ENCODE data around the gene SZT2.
"Not testable (repeated sequence)": the region's sequence is repeated elsewhere in the genome, so short reads cannot be mapped to it uniquely, and the experiment has no call there.

SZT2 gene

DNA sequence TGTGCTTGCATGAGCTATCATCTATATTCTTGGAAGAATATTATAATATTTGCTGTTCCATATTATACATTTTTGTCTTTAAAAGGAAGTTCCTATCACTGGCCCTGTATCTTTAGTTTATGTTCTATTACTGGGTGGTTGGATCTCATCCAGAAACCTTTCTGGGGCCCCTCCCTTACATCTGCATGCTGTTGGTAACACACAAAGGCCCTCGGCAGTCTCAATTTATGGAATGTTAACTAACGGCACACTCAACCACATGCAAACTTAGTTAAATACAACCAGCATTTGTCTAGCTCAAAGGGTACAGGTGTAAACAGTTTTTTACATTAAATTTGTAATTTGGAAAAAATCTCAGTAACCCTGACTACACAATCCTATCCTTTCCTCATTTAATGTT lies 73.8 kb downstream of the SZT2 start:
- no peak for DNase-seq

DNA sequence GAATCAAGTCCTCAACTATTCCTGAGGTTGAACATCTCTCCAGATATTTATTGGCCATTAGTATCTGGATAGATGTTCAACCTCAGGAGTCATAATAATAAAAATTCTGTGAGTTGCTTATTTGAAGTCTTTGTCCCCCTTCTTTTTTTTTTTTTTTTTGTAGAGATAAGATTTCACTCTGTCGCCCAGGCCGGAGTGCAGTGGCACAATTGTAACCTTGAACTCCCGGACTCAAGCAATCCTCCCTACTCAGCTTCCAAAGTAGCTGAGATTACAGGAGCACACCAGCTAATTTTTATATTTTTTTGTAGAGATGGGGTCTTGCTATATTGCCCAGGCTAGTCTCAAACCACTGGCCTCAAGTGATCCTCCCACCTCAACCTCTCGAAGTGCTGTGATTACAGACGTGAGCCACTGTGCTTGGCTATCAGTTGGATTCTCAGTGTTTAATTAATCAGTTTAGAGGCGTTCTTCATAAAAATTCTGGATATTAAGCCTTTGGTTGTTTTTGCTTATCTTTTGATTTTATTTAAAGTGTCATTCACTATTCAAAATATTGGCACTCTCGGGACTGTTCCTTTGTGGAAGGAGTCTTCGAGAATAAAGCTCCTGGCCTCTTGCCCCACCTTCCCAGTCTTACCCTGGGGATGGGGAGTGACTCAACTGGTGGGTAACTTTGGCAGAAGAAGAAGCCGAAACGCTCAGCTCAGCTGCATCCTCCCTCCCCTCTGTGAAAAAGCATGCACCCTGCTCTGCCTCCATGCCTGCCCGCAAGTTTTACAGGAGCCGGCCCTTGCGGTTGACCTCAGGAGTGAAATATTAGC lies 75.2 kb downstream of the SZT2 start:
- no peak for DNase-seq

DNA sequence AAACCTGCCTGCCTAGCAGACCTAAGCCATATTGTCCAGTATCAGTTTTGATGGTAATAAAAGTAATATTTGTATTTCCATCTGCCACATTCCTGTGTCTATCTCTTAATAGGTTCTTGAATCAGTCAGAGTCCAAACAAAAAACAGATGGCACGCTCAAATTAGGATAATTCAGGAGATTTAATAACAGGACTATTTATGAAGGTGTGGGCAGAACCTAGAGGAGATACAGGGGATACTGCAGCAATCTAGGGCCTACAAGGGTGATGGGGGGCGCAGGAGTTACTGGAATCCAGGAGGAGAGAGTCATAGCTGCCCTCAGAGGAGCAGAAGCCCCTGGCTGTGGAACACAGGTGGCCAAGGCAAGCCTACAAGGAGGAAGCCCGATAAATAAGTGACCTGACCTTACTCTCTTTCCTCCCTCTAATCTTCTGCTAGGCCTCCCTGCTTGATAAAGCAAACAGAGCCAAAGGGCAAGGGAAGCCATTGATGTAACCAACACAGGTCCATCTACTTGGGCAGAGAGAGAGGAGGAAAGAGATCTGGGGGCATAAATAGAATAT lies 75.9 kb downstream of the SZT2 start:
- DNase-seq, result no peak

DNA sequence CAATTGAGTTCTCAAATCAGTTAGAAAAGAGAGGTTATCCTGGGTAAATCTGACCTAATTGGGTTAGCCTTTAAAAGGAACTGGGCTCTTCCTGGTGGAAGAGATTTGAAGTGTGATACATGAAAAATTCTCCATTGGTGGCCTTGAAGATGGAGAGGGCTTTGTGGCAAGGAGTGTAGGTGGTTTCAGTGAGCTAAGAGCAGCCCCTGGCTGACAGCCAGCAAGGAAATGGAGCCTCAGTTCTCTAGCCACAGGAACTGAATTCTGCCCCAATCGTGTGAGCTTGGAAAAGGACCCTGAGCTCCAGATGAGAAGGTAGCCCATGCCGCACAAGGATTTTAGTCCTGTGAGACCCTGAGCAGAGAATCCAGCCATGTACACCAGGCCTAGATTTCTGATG lies 76.7 kb downstream of the SZT2 start:
- peak; percentile 53 for DNase-seq

DNA sequence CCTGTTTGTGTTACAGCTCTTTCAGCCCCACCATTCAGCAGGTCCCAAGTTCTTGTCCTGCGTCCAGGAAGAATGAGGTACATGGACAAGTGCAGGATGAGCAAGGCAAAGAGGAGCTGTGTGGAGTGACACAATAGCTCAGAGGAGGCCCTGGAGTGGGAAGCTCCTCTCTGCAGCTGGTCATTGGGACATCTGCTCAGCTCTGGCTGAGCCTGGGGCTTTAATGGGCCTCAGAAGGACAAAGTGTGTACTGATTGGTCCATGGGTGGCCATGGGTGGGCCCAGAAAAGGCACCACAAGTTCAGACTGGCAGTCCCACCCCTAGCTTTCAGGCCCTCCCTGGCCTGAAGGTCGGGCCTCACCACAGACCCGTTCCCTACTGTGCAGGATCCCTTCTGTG lies 78.7 kb downstream of the SZT2 start:
- DNase-seq, result no peak

DNA sequence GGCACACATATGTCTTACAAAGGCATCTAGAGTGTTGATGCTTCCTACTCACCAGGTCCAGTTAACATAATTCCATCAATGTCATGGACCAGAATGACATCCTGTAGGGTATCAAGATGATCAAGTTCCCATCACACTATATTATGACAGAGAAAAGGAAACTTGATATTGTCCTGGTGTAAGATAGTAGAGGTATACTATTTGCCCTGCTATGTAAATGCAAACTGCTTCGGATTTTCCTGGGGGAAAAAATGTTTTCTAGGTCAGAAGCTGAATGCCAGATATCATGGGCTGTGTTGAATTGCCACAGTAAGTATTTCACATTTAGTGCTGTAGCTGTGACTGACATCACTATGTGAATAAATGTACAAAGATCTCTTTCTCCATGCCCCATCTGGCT lies 80.2 kb downstream of the SZT2 start:
- no peak for DNase-seq

DNA sequence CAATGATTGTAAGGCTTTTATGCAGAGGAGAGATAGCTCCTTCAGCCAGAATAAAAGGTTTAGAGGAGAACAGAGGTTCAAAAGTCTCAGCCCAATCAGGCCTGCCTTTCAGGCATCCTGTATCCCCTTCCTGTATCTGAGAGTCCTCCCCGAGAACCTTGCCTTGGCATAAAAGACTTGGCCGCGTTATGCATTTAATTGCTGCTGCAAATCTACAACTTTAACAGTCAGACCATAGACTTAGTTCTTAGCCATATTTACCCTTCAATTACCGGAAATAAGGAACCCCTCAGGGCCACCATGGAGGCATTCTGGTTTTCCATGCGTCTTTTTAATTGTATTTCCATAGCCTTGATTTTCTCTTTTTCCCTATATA lies 82.4 kb downstream of the SZT2 start:
- DNase-seq, result no peak

DNA sequence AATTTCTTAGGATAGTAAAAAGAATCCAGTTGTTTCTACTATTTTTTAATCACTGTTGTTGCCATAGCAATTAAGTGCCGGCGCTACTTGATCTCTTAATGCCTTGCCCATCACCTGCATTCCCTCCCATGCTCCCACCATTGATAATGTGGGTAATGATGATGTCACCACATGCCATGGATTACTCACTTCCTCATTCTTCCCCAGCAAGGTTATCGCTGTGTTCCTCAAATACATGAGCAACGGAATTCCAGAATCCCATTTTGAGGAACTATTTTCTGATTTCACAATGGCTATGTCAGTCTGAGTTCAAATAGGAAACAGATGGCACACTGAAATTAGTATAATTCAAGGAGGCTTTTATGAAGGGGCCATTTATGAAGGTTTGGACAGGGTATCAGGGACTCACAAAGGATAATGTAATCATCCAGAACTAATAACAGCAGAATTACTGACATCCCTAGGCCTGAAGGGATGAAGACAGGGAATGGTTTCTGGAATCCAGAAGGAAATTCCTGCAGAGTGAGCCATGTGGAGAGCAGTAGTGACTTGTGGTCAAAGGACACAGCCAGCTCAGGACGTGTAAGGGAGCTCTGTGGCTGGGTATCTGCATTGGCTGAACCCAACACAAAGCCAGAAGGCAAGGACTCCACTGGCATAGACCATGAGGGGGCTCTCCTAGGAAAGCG lies 82.9 kb downstream of the SZT2 start:
- not testable (repeated sequence) for DNase-seq

DNA sequence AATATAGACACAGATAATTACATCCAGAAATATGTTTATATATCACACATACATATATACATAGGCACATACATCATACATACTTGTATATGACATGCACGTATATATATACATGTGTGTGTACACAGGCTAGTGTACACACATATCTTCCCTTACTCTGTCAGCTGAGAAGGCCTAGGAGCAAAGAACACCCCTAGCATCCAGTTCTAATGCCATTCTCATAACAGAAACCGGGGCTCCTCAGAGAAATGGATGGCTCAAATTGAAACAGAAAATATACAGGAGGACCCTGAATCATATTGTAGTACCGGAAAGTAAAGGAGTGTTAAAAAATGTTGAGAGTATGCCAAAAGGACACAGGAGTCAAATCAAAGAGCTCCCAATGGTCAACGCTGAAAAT lies 83.8 kb downstream of the SZT2 start:
- no peak for DNase-seq

DNA sequence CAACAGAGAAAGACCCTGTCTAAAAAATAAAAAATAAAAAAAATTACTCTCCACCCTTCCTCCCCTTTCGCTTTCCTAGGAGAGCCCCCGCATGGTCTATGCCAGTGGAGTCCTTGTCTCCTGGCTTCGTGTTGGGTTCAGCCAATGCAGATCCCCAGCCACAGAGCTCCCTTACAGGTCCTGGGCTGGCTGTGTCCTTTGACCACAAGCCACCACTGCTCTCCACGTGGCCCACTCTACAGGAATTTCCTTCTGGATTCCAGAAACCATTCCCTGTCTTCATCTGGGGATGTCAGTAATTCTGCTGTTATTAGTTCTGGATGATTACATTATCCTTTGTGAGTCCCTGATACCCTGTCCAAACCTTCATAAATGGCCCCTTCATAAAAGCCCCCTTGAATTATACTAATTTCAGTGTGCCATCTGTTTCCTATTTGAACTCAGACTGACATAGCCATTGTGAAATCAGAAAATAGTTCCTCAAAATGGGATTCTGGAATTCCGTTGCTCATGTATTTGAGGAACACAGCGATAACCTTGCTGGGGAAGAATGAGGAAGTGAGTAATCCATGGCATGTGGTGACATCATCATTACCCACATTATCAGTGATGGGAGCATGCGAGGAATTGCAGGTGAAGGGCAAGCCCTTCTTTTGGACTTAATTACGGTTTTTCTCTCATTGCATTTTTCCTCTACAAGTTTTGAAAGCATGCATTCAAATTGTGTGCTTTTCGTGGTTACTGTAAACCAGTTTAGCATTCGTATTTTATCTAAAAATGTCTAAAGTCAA lies 86.1 kb downstream of the SZT2 start:
- not testable (repeated sequence) for DNase-seq

DNA sequence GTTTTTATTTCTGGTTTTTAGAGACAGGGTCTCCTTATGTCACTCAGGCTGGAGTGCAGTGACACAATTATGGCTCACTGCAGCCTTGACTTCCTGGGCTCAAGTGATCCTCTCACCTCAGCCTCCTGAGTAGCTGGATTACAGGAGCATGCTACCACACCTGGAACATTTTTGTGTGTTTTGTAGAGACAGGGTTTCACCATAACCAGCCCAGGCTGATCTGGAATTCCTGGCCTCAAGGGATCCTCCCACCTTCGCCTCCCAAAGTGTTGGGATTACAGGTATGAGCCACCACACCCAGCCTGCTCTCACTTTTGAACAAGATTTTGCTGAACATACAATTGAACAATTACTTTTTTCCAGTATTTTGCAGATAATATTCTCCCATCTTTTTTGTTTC lies 88.0 kb downstream of the SZT2 start:
- no peak for DNase-seq

DNA sequence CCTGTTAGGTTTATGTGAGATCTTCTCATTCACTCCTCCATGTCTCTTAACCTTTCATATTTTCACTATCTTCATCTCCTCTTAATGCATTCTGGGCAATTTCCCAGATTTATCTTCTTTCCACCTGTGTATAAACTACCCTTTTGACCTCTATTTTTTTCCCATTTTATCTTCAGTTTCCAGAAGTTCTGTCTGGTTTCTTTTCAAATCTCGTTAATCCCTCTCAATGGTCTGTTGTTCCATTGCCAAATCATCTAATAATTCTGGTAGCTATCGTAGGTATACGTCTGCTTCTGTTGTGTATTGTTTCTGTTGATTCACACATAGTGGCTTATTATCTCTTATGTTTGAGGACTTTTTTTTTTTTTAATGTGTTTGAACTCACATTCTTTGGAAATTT lies 89.7 kb downstream of the SZT2 start:
- no peak for DNase-seq

DNA sequence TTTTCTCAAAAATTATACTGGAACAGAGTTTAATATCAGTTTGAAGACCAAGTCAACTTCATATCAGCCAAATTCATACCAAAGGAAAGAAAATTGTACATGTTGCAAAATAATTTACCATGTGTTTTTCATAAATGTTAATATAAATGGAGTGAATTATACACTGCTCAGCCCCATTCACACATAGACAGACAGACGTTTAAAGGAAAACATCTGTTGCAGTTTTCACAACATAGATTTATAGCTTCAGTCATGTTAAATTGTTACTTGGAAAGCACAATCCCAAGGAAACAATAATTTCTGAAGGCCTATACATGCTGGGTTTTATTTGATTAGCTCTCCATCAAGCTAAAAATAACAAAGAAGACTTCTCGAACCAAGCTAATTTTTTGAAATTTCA lies 91.8 kb downstream of the SZT2 start:
- no peak for DNase-seq

DNA sequence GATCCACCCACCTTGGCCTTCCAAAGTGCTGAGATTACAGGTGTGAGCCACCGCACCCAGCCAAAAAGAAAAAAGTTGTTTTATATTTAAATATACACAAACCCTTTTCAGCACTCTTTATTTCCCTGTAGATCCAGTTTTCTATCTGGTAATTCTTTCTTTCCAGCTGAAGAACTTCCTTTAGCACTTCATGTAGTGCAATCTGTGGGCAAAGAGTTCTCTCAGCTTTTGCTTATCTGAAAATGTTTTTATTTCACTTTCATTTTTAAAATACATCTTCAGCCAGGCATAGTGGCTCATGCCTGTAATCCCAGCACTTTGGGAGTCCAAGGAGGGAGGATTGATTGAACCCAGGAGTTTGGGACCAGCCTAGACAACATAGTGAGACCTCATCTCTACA lies 92.5 kb downstream of the SZT2 start:
- no peak for DNase-seq

DNA sequence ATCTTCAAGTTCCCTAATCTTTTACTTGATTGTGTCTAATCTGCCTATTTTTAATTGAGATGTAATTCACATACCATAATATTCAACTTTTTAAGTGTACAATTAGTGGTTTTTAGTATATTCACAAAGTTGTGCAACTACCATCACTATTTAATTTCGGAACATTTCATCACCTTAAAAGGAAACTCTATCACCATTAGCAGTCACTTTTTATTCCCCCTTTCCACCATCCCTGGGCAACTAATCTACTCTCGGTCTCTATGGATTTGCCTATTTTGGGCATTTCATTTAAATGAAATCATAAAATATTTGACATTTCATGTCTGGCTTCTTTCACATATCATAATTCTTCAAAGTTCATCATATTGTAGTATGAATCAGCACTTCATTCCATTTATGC lies 94.7 kb downstream of the SZT2 start:
- no peak for DNase-seq

DNA sequence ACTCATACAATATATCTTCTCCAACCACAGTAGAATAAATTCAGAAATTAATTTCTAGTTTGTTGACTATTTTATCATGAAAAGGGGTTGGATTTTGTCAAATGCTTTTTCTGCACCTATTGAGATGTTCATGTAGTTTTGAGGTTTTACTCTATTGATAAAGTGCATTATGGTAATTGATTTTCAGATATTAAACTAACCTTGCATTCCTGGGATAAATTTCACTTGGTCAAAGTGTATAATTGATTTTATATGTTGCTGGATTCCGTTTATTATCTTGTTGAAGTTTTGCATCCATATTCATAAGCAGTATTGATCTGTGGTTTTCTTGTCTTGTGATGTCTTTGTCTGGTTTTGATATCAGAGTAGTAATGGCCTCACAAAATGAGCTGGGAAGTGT lies 98.5 kb downstream of the SZT2 start:
- DNase-seq, result no peak

DNA sequence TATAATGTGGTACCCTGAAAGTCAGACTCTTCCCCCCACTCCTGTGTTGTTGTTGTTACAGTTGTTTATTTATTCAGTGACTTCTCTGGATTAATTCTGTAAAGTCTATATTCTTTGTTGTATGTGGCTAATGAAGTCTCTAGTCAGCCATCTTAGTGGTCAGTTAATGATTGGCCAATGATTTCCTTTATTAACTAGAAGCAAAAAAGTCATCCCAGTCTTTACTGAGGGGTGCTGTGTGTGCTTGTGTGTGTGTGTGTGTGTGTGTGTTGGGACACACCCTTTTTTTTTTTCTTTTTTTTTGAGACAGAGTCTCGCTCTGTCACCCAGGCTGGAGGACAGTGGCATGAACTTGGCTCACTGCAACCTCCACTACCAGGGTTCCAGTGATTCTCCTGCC lies 101.4 kb downstream of the SZT2 start:
- DNase-seq, result no peak

DNA sequence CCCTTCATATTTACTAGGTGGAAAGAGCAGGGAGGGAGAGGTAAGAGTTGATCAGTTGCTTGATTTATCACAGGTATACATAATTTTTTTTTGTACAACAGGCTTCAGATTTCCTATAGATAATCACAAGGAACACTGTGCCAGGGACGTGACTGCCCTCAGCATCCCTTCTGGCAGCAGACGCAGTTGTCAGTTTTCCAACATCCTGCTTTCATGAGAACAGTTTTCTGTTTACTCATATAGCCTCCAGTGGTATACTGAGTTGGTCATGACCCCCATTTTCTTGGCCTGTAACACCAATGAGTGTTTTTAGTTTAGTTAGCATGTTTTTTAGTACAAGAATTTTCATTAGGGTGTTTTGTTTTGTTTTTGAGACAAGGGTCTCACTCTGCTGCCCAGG lies 103.1 kb downstream of the SZT2 start:
- no peak for DNase-seq

DNA sequence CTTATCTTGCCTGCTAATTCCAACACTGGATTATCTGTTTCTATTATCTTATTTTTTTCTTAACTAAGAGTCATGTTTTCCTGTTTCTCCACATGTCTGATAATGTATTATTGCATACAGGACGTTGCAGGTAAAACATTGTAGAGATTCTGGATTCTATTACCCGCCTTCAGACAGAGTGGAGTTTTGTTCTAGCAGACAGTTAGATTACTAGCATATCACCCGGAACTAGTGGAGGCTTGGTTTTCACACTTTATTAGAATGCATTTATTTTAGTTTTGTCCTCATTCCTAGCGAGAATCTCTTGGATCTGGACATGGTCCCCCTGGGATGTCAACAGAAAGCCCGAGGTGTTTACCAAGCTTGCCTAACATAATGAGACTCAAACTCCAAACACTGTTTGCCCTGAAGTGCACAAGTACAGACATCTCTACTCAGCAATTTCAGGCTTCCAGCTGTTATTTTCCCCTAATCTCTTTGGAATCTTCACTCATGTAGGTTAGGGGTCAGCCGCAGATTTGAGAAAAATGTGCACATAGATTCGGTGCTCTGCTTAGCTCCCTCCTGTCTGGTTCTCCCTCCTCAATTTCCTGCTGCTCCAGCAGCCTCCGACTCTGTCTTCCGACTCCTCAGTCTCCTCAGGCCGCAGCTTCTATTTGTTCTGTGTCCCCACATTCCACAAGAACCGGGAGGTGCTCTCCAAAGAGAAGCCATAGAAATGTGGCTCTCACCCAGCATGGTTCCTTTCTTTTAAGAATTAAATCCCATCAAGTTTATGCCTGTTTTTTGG lies 104.2 kb downstream of the SZT2 start:
- no peak for DNase-seq

DNA sequence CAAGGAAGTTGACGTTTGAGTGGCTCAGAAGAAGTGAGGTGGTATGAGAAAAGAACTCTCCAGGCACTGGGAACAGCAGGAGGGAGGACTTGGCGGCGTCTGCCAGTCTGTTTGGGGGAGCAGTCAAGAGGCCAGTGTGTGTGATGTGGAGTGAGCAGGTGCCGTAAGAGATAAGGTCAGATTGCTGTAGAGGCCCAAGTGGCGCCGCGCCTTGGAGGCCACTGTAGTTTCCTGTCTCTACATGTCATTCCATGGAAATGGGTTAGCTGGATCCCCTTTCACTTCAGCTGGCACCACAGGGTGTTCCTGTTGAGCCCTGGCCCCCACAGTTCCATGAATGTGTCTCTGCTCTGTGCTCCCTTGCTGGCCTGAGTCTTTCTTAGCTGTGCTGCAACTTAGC lies 105.5 kb downstream of the SZT2 start:
- DNase-seq, result no peak

DNA sequence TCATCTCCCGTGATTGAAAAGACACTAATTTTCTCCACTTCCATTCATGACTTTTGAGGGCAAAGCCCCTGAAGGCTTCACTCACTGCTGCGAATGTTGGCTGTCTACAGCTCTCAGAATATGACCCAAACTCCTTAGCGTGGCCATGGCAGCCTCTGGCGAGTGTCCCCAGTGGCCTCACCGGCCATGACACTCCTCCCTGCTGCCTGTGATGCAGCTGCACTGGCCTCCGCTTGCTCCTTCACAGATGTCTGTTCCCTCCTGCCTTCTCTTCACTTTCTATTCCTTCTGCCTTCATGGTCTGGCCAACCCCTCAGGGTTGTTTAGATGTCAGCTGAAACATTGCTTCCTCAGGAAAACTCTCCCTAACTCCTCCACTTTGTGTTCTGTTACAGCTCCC lies 110.2 kb downstream of the SZT2 start:
- DNase-seq, result peak; percentile 43

DNA sequence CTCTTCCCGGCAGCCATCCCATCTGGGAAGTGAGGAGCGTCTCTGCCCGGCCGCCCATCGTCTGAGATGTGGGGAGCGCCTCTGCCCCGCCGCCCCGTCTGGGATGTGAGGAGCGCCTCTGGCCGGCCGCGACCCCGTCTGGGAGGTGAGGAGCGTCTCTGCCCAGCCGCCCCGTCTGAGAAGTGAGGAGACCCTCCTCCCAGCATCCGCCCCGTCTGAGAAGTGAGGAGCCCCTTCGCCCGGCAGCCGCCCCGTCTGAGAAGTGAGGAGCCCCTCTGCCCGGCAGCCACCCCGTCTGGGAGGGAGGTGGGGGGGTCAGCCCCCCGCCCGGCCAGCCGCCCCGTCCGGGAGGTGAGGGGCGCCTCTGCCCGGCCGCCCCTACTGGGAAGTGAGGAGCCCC lies 112.1 kb downstream of the SZT2 start:
- DNase-seq, result not testable (repeated sequence)

DNA sequence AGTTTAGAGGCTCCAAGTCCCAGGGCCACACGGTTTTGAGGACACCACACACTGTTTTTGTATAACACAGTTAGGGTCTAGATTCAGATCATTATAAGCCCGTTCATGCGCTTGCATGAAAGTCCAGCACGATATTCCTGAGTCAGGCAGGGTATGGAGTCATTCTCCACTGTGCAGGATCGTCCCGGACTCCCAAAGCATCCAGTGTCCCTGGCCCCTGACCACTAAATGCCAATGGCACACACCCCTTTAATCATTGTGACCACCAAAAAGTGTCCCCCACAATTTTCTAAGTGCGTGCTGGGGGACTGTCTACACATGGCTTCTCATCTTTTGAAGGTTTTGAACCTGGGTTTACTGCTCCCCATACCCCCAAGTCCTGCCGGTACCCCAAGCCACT lies 113.8 kb downstream of the SZT2 start:
- DNase-seq, result no peak

Data from RPMI8226 (cell line).